H1 (cell line): ENCODE data around the gene WDFY4. TPM values are rescaled to one million over a fixed set of nuclear protein-coding genes. Genes with fewer than 3 reads are reported as not detected.

Source experiments
- CTCF ChIA-PET: fragments of 300-600 bp; sonication (Branson Sonifier 250); formaldehyde crosslinking; loops from one replicate; lab custom pipeline; 2021; ENCODE audit not compliant: partially characterized antibody; lab: Charles Lee
- POLR2A ChIA-PET: fragments of 300-600 bp; sonication (Branson Sonifier 250); formaldehyde crosslinking; loops from one replicate; lab custom pipeline; 2021; ENCODE audit warnings: inconsistent platforms; ENCODE audit not compliant: partially characterized antibody; lab: Charles Lee
- DNase-seq, 2 experiments: peaks; one replicate each; pipeline versions ENCODE4 v3.0.0 to v3.0.0-alpha.2; 2010 to 2022; ENCODE audit warnings: low spot score in 2 of 2, low read depth in 1 of 2, mixed read lengths in 1 of 2
- FAIRE-seq: peaks from 2 replicates; lab custom pipeline; 2011; peaks lifted over from hg19 to GRCh38; lab: Jason Lieb, UNC
- H2AFZ ChIP-seq: 2 replicates; pipeline ENCODE4 v1.8.1; 2012; ENCODE audit warnings: low read length, inconsistent platforms
- H2AK5ac ChIP-seq: 2 replicates; pipeline ENCODE4 v1.6.1; 2013; ENCODE audit warnings: low read depth, low read length
- H2BK120ac ChIP-seq: replicated peaks from 2 replicates; pipeline ENCODE3; 2013; ENCODE audit warnings: low read depth, low read length, inconsistent platforms
- H2BK12ac ChIP-seq: 2 replicates; pipeline ENCODE4 v1.6.1; 2013; ENCODE audit warnings: low read depth, low read length
- H2BK15ac ChIP-seq: 2 replicates; pipeline ENCODE4 v1.6.1; 2013; ENCODE audit warnings: low read length
- H2BK20ac ChIP-seq: 2 replicates; pipeline ENCODE4 v1.6.1; 2013; ENCODE audit warnings: low read length
- H2BK5ac ChIP-seq: 2 replicates; pipeline ENCODE4 v1.6.1; 2013; ENCODE audit warnings: low read depth, low read length
- H3K14ac ChIP-seq: 2 replicates; pipeline ENCODE4 v1.6.1; 2013; ENCODE audit warnings: inconsistent platforms; ENCODE audit not compliant: insufficient read length
- H3K18ac ChIP-seq: 2 replicates; pipeline ENCODE4 v1.6.1; 2013; ENCODE audit warnings: low read length; ENCODE audit errors: extremely low read depth
- H3K23ac ChIP-seq: 2 replicates; pipeline ENCODE4 v1.6.1; 2013; ENCODE audit warnings: inconsistent platforms; ENCODE audit not compliant: insufficient read length
- H3K23me2 ChIP-seq: 2 replicates; pipeline ENCODE4 v1.6.1; 2013; ENCODE audit warnings: low read depth, low read length
- H3K27ac ChIP-seq: 2 replicates; pipeline ENCODE4 v1.6.1; 2011; ENCODE audit warnings: low read depth, low read length, inconsistent platforms
- H3K27me3 ChIP-seq, 4 experiments: replicated peaks in 1 of 4; 1 replicate in 1 of 4; 2 replicates in 3 of 4; pipeline versions ENCODE4 v1.6.1 to v1.8.1; 2011 to 2013; ENCODE audit warnings: low read length in 3 of 4, mild to moderate bottlenecking in 3 of 4, inconsistent platforms in 2 of 4, mixed read lengths in 2 of 4, moderate library complexity in 1 of 4; ENCODE audit not compliant: control insufficient read depth in 3 of 4, insufficient read depth in 3 of 4; ENCODE audit errors: extremely low read depth in 1 of 4
- H3K36me3 ChIP-seq, 4 experiments: 2 replicates each; pipeline versions ENCODE4 v1.6.1 to v1.8.1; 2011 to 2013; ENCODE audit warnings: mild to moderate bottlenecking in 4 of 4, low read length in 3 of 4, moderate library complexity in 2 of 4, control low read depth in 1 of 4, inconsistent platforms in 1 of 4; ENCODE audit not compliant: insufficient read depth in 4 of 4, control insufficient read depth in 2 of 4
- H3K4ac ChIP-seq: replicated peaks from 2 replicates; pipeline ENCODE3; 2013; ENCODE audit warnings: low read length, low read depth, mixed read lengths, inconsistent platforms; ENCODE audit not compliant: insufficient read length
- H3K4me1 ChIP-seq, 4 experiments: replicated peaks in 1 of 4; 1 replicate in 1 of 4; 2 replicates in 3 of 4; pipeline versions ENCODE4 v1.6.1 to v1.8.1; 2011 to 2013; ENCODE audit warnings: low read length in 3 of 4, inconsistent platforms in 2 of 4, mixed read lengths in 1 of 4; ENCODE audit not compliant: insufficient read depth in 4 of 4, control insufficient read depth in 3 of 4
- H3K4me2 ChIP-seq, 2 experiments: 2 replicates each; pipeline versions ENCODE4 v1.6.1 to v1.8.1; 2011 to 2013; ENCODE audit warnings: low read depth in 2 of 2, low read length in 2 of 2, control low read depth in 1 of 2, inconsistent platforms in 1 of 2, mild to moderate bottlenecking in 1 of 2; ENCODE audit not compliant: insufficient read depth in 1 of 2
- H3K4me3 ChIP-seq, 4 experiments: fragments of 200-600, 300-600 bp in 1 of 4; sonication (generic), shearing (Covaris generic), sonication (Bioruptor Twin) in 1 of 4; 2 replicates each; pipeline versions ENCODE4 v1.5.1 to v1.8.1; 2011 to 2016; ENCODE audit warnings: low read length in 4 of 4, low read depth in 3 of 4, control low read depth in 2 of 4, inconsistent platforms in 2 of 4, mild to moderate bottlenecking in 2 of 4, mixed read lengths in 1 of 4, moderate library complexity in 1 of 4; ENCODE audit not compliant: insufficient read depth in 2 of 4; ENCODE audit errors: extremely low read depth in 1 of 4
- H3K56ac ChIP-seq: replicated peaks from 2 replicates; pipeline ENCODE3; 2013; ENCODE audit warnings: low read depth, mild to moderate bottlenecking, mixed read lengths, low read length, inconsistent platforms; ENCODE audit not compliant: insufficient read length
- H3K79me1 ChIP-seq: 2 replicates; pipeline ENCODE4 v1.6.1; 2013; ENCODE audit warnings: low read depth, low read length, control low read depth
- H3K79me2 ChIP-seq, 2 experiments: 2 replicates each; pipeline versions ENCODE4 v1.6.1 to v1.8.1; 2012 to 2013; ENCODE audit warnings: low read length in 2 of 2, mild to moderate bottlenecking in 2 of 2, inconsistent platforms in 1 of 2; ENCODE audit not compliant: insufficient read depth in 2 of 2, control insufficient read depth in 1 of 2
- H3K9ac ChIP-seq, 4 experiments: replicated peaks in 1 of 4; 1 replicate in 1 of 4; 2 replicates in 3 of 4; pipeline versions ENCODE4 v1.6.1 to v1.8.1; 2011 to 2013; ENCODE audit warnings: low read depth in 3 of 4, low read length in 3 of 4, control low read depth in 2 of 4, mild to moderate bottlenecking in 2 of 4, moderate library complexity in 2 of 4, inconsistent platforms in 1 of 4; ENCODE audit errors: extremely low read depth in 1 of 4
- H3K9me3 ChIP-seq, 2 experiments: 2 replicates each; pipeline versions ENCODE4 v1.6.1 to v1.8.1; 2012 to 2013; ENCODE audit warnings: mild to moderate bottlenecking in 2 of 2, moderate library complexity in 2 of 2, control low read depth in 1 of 2, inconsistent platforms in 1 of 2, low read depth in 1 of 2, low read length in 1 of 2, mixed read lengths in 1 of 2; ENCODE audit not compliant: insufficient read depth in 2 of 2
- H4K20me1 ChIP-seq, 2 experiments: replicated peaks in 1 of 2; 2 replicates each; pipeline versions ENCODE3 to v1.8.1; 2011 to 2013; ENCODE audit warnings: inconsistent platforms in 2 of 2, low read length in 2 of 2, mild to moderate bottlenecking in 1 of 2; ENCODE audit not compliant: insufficient read depth in 2 of 2, control insufficient read depth in 1 of 2
- H4K5ac ChIP-seq: 2 replicates; pipeline ENCODE4 v1.6.1; 2013; ENCODE audit warnings: low read length, low read depth, mixed read lengths, inconsistent platforms; ENCODE audit not compliant: insufficient read length
- H4K8ac ChIP-seq: 2 replicates; pipeline ENCODE4 v1.8.0; 2013; ENCODE audit warnings: mild to moderate bottlenecking, moderate library complexity, low read length, inconsistent platforms; ENCODE audit not compliant: insufficient read depth; ENCODE audit errors: extremely low read depth
- H4K91ac ChIP-seq: replicated peaks from 2 replicates; pipeline ENCODE3; 2013; ENCODE audit warnings: low read length, mixed read lengths, inconsistent platforms; ENCODE audit not compliant: insufficient read length
- ASH2L ChIP-seq: fragments of 200-600, 300-600 bp; sonication (generic); IDR thresholded peaks from one replicate; pipeline ENCODE4 v1.7.1; 2017; ENCODE audit warnings: low read length
- CEBPB ChIP-seq: IDR thresholded peaks from 2 replicates; pipeline ENCODE4 v1.6.1; 2012; ENCODE audit warnings: low read depth, low read length
- CTBP2 ChIP-seq: IDR thresholded peaks from 2 replicates; pipeline ENCODE4 v1.7.0; 2011; ENCODE audit warnings: borderline replicate concordance, mild to moderate bottlenecking, moderate library complexity, mixed read lengths, low read length; ENCODE audit not compliant: insufficient read depth, insufficient read length
- JUN ChIP-seq: IDR thresholded peaks from 2 replicates; pipeline ENCODE4 v1.6.1; 2011; ENCODE audit warnings: low read depth, mild to moderate bottlenecking, improper control_type of control experiment, low read length
- NANOG ChIP-seq: IDR thresholded peaks from 2 replicates; pipeline ENCODE4 v1.6.1; 2011; ENCODE audit warnings: low read length, low read depth, mild to moderate bottlenecking, inconsistent platforms; ENCODE audit not compliant: insufficient read depth, poor library complexity, severe bottlenecking
- PHF8 ChIP-seq: fragments of 200-600 bp; sonication (generic); conservative IDR thresholded peaks from 2 replicates; pipeline ENCODE4 v1.7.1; 2012; ENCODE audit warnings: low read depth, mild to moderate bottlenecking, inconsistent platforms, low read length, moderate library complexity
- RXRA ChIP-seq: IDR thresholded peaks from 2 replicates; pipeline ENCODE4 v1.6.1; 2011; ENCODE audit warnings: low read depth, mild to moderate bottlenecking, low read length, moderate library complexity; ENCODE audit not compliant: insufficient read depth
- SIN3A ChIP-seq, 2 experiments: IDR thresholded peaks in 1 of 2; conservative IDR thresholded peaks in 1 of 2; 2 replicates each; pipeline ENCODE4 v1.6.1; 2011 to 2012; ENCODE audit warnings: low read length in 2 of 2, improper control_type of control experiment in 1 of 2, low read depth in 1 of 2, mild to moderate bottlenecking in 1 of 2
- WGBS, 2 experiments: shearing (Covaris generic) in 1 of 2; methylation state at CpG; one replicate each; pipeline versions ENCODE4 v1.1.6 to v1.1.7; 2013 to 2015; ENCODE audit warnings: low lambda C conversion rate in 2 of 2, mixed read lengths in 2 of 2, inconsistent platforms in 1 of 2, low coverage in 1 of 2, missing lambda C conversion rate in 1 of 2; ENCODE audit not compliant: insufficient replicate concordance in 2 of 2, insufficient coverage in 1 of 2, insufficient read length in 1 of 2; ENCODE audit errors: extremely low coverage in 1 of 2, missing lambda C conversion rate in 1 of 2; 5-methylcytosine and 5-hydroxymethylcytosine counted together
- polyA plus RNA-seq, 7 experiments: library from polyadenylated mRNA; depleted of rRNA in 3 of 7; stranded (reverse) in 5 of 7; unstranded in 2 of 7; fragments of >200 nt in 5 of 7; fragments of 200-250 nt in 2 of 7; gene quantifications; 1 replicate in 5 of 7; 2 replicates in 1 of 7; 4 replicates in 1 of 7; pipeline versions ENCODE4 v1.2.1 to v1.2.3, GENCODE V29; 2011 to 2013; ENCODE audit warnings: missing spikeins in 2 of 7, mixed read lengths in 2 of 7
- total RNA-seq: library from RNA; stranded (reverse); fragmentation: NEBNext Ultra II Directional; extraction: Animal tissue kit (Norgen Biotek cat#: 25700); gene quantifications from 2 replicates; pipeline ENCODE4 v1.2.1, GENCODE V29; 2021

The WDFY4 gene
- total and polyA plus RNA-seq, 2 of the 8 experiments (the other 6 are each of a cell fraction or from before 2014, with no cell fraction given), result not detected

GRCh38 chr10:48656914-48657305 is 27.8 kb upstream of the WDFY4 start:
- H3K4ac ChIP-seq, result no peak overlapping the region
- peak overlapping the region; percentile 15 for H3K18ac ChIP-seq
- no peaks in the 10 kb centered on the region; the same call in 1 of the 2 replicates for H3K23me2 ChIP-seq
- ChIA-PET POLR2A (interaction anchor here (0.8 to 1.3 kb wide), 2 partner anchors 122 to 194 kb away, joined by 3 read pairs; no protein-coding TSS in a partner anchor), CTCF (interaction anchor here (0.7 to 6.7 kb wide), 84 partner anchors 8 to 870 kb away, joined by 3 to 105 read pairs (median 5); partner anchors contain the start of gene C10orf71)
- peak overlapping the region in 3 of 4 experiments; percentile 14 to 54 (median 32); a peak in 3 of 8 replicates for H3K4me3 ChIP-seq
- no peak overlapping the region for H3K23ac ChIP-seq
- peak overlapping the region; percentile 57 for H2BK120ac ChIP-seq
- no peak overlapping the region for H4K5ac ChIP-seq
- WGBS, 2 experiments, result 83% methylated on average over 10 of the region's 10 CpGs; no CpG with 5 or more reads in 1 of the 2 experiments
- H2BK5ac ChIP-seq, result peak overlapping the region; percentile 79; the same call in 1 of the 2 replicates
- H2BK15ac ChIP-seq, result peak overlapping the region; percentile 100
- no peak overlapping the region for H3K9ac ChIP-seq
- H3K79me2 ChIP-seq, result no peaks in the 10 kb centered on the region
- peak overlapping the region; percentile 72; the same call in 1 of the 2 replicates for H2BK20ac ChIP-seq
- H4K91ac ChIP-seq, result peak overlapping the region; percentile 92
- H3K79me1 ChIP-seq, result no peaks in the 10 kb centered on the region
- H2AFZ ChIP-seq, result peak overlapping the region; percentile 76
- no peak overlapping the region for H3K27ac ChIP-seq
- no peaks in the 10 kb centered on the region for H3K9me3 ChIP-seq
- peak overlapping the region; percentile 24 to 88 for H3K4me2 ChIP-seq
- TF ChIP-seq SIN3A (conservative IDR thresholded peaks at IDR 0.05 in 1 of 2, IDR thresholded peaks at IDR 0.05 in 1 of 2; ENCODE audit: low read depth in 1 of 2, low read length in 2 of 2), result no peak
- no peak for TF ChIP-seq ASH2L
- TF ChIP-seq NANOG, result no peak
- no peak for TF ChIP-seq CEBPB
- TF ChIP-seq CTBP2, result no peak
- TF ChIP-seq RXRA, result no peak
- TF ChIP-seq PHF8, result no peak
- no peak for TF ChIP-seq JUN
- H2AK5ac ChIP-seq, result no peak overlapping the region
- H4K20me1 ChIP-seq, result no peaks in the 10 kb centered on the region
- peaks cover 0 to 20% (median 9%) of the 10 kb centered on the region in 4 experiments; a peak in 5 of 7 replicates for H3K27me3 ChIP-seq
- no peaks in the 10 kb centered on the region for H3K36me3 ChIP-seq
- no peak overlapping the region for H3K56ac ChIP-seq
- FAIRE-seq (no peak), DNase-seq (no peak)
- H3K4me1 ChIP-seq, result peaks cover 0 to 12% (median 5%) of the 10 kb centered on the region in 4 experiments; a peak in 5 of 7 replicates
- H4K8ac ChIP-seq, result no peak overlapping the region
- no peak overlapping the region for H3K14ac ChIP-seq
- peak overlapping the region; percentile 94; the same call in 1 of the 2 replicates for H2BK12ac ChIP-seq
